Measurements from ENCODE around the gene RAVER2.

RAVER2 gene

DNA sequence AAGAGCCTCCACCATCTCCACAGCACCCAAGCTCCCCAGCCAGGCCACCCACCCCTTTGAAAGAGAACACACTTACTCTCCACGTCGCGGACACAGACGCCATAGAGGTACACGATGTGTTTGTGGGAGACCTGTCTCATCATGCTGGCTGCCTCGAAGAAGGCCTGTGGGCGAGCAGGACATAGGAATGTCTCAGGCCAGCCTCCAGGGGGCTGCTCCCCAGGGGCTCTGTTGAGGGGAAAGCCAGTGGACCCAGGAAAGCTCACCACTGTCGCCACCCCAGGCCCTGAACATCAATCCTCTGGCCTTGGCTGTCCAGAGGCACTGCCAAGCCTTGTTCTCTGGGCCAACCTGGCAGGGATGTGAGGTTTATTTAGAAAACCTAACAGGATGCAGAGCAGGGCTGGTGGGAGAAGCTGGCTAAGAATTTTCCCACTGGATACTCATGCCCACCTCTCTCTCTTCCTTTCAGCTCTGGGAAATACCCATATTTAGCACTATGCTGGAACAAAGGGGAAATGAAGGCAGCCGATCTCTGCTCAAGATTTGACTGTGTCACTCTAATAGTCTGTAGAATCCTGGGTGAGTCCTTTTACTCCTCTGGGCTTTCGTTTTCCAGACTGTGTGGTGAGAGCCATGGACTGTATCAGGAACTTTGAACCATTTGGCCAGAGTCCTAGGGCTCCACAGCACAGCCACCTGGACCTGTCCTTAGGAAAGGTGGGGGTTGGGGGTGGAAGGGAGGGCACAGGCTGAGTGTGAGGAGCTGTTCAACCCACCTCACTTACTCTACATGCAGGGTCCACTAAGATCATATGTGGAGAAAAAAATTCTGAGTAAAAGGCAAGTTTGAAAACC lies 101.9 kb downstream of the RAVER2 start:
- DNase-seq (ENCODE audit: low read depth in 2 of 2): no peak

DNA sequence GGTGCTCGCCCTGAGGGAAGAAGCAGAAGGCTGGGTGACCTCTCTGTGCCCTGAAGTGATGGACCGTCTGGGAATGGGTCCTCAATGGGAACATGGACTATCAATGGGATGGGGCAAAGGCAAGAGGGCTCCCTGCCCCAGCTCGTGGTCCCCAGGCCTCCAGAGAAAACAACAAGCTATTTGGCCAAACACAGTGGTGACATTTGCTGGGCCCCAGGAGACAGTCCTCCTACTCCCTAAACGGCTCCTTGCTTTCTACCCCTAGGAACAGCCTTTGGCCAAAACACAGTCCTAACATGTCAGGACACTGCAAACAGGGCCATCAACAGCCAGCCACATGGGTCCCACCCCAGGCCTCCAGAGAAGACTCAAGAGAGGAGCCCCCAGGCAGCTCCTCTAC lies 102.8 kb downstream of the RAVER2 start:
- DNase-seq (ENCODE audit: low read depth in 2 of 2): no peak

DNA sequence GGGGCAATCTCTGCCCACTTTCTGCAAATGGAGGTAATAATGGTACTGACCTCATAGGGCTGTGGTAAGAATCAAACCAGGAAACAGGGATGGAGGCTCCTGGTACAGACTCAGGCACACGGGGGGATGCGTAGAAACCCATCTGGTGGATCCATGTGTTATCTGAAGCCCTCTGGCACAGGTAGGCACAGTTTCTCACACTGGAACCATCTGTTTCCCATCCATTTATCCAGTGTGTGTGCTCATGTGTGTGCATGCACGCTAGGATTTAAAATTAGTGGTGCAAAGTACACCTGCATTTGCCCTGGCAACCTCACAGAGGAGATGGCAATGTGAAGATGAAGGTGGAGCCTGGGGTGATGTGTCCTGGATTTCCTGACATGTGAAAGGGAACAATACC lies 103.3 kb downstream of the RAVER2 start:
- no peak for DNase-seq (ENCODE audit: low read depth in 2 of 2)

DNA sequence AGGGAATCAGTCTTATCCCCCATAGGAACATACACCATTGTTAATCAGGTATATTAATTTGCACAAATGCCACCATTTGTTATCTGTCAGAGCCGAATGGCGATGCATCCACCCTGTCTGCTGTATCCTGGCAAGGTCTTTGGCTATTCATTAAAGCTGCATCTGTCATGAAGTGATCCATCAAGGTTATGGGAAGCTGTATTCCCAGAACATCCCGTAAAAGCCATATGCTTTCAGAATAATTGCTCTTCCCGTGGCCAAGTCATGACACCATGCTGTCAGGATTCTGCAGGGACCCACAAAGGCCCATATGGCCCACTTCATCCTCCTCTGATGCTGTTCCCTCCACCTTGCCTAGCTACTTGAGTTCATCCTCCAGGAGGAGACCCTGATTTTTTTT lies 103.9 kb downstream of the RAVER2 start:
- DNase-seq (ENCODE audit: low read depth in 2 of 2): no peak

DNA sequence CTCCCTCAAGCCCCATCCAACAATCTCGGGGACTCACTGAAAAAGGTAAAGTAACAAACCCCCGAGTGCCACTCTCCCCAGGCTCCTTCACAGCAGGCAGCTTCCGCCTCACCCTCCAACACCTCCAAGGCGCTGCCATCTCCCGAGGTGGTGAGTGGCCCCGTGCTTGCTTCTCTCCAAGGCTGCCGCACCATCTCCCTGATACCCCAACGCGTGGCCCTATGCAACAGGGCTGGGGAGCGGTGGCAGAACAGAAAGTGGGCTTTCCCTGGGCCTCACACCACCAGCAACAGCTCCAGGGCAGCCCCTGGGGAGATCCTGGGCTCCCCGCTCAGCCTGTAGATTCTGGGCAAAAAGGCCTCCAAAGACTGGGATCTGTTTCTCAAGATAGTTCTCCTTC lies 105.1 kb downstream of the RAVER2 start:
- DNase-seq (ENCODE audit: low read depth in 2 of 2): no peak

- no peak for DNase-seq (ENCODE audit: low read depth in 2 of 2)
Observed at GRCh38 chr1:64850846-64851245, 106.0 kb downstream of the RAVER2 start.

- DNase-seq (ENCODE audit: low read depth in 2 of 2): no peak
Observed at GRCh38 chr1:64851664-64852063, 106.8 kb downstream of the RAVER2 start.

DNA sequence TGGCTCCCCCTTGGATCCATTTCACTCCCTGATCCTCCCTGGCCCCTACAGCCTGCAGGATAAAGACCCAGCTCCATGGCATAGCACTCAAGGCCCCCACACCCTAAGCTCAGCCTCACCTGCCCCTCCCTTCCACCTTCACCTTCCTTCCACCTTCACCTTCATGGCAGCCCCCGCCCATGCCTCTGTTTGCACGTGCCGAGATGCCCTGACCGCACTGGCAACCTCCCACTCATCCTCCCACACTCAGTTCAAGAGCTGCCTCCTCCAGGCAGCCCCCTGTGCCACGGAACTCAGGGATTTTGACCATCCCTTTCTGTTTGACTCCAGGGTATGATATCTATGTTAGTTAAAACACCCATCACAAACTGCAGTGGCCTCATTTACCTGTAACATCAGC lies 109.8 kb downstream of the RAVER2 start:
- no peak for DNase-seq (ENCODE audit: low read depth in 2 of 2)

- DNase-seq (ENCODE audit: low read depth in 2 of 2): no peak
Observed at GRCh38 chr1:64855557-64855956, 110.7 kb downstream of the RAVER2 start.

DNA sequence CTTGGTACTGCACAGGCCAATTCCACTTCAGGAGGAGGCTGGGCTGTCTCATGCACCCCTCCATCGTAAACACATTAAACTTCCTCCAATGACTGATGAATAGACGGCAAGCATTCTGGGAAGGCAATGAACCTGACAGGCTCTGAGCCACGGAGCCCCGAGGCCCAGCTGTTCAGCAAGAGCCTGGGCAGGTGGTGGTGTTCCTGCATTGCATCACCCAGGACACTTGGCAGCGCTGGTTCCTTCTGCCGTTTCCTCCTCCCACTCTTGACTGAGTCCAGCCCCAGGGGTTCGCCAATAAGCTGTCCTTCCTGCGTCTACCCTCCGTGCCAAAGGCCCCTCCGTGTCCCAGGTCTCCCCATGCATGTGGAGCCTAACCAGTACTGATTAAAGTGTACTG lies 111.7 kb downstream of the RAVER2 start:
- DNase-seq (ENCODE audit: low read depth in 2 of 2): no peak

GRCh38 chr1:64857347-64857746 lies 112.5 kb downstream of the RAVER2 start:
- no peak for DNase-seq (ENCODE audit: low read depth in 2 of 2)

- no peak for DNase-seq (ENCODE audit: low read depth in 2 of 2)
Observed at GRCh38 chr1:64861611-64862010, 116.7 kb downstream of the RAVER2 start.

DNA sequence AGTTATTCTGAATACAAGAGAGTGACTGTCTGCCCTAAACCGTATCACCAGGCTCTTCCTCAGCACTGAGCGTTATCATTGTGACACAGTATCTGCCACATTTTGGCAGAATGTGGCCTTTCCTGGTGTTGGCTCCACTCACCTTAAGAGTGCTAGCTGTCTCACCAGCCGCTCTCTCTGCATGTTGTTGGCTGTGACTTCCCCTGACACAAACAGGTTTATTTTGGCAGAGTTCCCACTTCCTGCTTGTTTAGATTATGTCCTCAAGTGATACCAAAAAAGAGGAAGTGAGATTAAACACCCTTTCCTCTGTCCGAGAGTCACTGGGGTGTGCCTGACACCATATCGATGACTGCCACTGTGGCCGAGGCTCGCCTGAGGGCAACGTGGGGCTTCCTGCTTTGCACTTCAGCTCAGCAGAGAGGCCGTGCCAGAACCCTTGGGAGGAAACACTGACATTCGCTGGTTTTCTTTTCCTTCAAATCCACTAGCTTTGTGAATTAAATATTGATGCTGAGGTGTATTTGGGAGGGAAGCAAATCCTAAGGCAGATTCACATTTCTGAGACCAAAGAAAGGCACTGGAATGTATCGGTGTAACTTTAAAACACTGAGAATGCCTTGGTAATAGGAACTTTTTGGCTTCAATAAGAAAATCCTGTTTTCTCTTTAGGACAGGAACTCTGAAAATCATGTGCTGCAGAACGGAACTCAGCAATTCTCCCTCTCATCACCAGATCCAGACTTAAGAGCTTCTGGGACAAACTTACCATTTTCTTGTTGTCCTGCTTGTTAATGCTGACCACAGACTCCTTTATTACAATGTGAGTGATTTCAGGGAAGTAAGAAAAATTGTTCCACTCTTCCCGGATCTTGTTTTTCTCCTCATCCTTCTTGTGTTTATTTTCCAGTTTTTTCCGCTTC lies 119.4 kb downstream of the RAVER2 start:
- DNase-seq (ENCODE audit: low read depth in 2 of 2): peak; percentile 33 to 47

DNA sequence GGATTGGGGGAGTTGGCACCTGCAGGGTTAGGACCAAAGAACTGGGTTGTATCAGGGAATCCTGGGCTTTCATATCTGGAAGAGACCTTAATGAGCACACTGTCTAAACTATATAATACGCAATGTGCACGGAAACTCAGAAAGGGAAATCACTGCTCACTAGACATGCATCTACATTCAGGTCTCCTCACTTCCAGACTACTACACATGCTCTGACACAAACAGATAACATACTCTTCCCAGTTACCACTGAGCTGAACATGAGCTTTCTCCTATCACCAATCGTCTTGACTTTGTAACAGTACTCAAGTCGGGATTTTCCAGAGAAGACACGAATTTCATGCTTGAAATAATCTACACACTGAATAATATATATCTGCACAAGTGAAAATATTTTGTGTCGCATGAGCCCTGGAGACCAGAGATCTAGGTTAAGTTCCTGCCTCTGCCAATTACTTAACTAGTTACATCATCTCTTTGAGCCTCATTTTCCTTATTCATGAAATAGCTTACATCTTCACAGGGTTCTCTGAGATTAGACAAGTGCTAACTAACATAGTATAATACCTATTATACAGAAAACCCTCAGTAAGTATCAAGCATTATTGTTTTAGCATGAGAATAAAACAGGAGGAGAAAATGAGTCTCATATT lies 120.4 kb downstream of the RAVER2 start:
- DNase-seq (ENCODE audit: low read depth in 2 of 2): no peak

DNA sequence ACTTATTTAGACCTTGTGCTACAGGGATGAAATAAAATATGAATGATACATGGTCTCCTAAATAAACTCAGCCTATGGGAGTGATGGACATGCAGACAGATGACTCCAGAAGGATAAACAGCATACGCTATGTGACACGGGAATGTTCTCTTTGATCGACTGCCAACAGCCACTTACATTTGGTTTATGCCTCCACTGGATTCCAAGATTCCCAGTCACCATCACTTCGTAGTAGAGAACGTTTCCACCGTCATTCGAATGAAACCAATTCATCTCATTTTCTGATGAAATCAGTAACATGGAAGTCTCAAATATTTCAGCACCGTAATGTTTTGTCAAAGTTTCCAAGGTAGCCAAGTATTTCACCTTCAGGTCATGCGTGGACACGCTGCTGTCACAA lies 121.8 kb downstream of the RAVER2 start:
- DNase-seq (ENCODE audit: low read depth in 2 of 2): no peak

DNA sequence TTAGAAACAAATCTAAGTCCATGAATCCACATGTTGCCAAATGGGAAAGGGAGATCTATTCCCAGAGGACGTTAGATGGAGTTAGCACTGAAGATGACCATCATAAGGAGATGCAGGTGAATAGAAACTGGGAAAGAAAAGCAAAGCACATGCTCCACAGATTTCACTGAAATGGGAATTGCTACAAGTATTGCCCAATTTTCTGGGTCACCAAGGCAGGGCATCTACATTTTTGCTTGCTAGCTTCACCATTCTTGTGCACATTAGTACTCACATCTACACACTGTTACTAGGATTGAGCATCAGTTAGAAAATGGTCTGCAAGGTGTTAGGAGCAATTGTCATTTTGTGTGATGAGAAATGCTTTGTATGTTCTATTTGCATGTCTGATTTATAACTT lies 122.4 kb downstream of the RAVER2 start:
- no peak for DNase-seq (ENCODE audit: low read depth in 2 of 2)

GRCh38 chr1:64871256-64871655 lies 126.4 kb downstream of the RAVER2 start:
- DNase-seq (ENCODE audit: low read depth in 2 of 2): no peak

DNA sequence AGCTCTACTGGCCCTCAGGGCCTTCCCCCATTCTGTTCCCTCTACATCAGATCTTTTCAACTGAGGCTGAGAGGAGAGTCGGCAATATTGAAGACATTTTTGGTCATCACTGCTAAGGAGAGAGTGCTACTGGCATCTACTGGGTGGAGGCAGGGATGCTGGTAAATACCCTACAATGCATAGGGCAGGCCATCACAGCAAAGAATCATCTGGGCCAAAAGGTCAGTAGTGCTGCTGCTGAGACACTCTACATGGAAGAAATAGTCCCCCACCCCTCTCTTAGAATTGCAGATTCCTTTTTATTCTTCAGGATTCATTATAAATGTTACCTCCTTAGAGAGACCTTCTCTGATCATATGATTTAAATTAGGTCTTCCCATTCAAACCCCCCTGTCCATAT lies 127.2 kb downstream of the RAVER2 start:
- no peak for DNase-seq (ENCODE audit: low read depth in 2 of 2)

- DNase-seq (ENCODE audit: low read depth in 2 of 2): no peak
Observed at GRCh38 chr1:64873576-64873975, 128.7 kb downstream of the RAVER2 start.

GRCh38 chr1:64874666-64875065 lies 129.8 kb downstream of the RAVER2 start:
- no peak for DNase-seq (ENCODE audit: low read depth in 2 of 2)

DNA sequence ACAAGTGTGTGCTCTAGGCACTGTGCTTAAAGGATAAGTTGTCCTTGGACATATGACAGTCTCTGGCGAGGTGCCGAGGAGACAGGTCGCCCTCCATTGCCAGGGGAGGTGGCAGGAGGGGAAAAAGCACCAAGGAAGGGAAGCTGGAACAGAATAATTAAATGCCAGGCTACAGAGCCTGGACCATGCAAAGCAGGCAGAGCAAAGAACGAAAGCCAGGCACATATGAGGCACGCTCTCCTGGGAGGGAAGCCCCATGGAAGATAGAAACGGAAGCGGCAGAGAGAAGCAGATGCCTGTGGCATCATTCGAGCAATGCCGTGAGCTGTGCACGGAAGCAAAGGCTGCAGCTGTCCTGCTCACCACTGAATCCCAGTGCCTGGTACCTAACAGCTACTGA lies 130.2 kb downstream of the RAVER2 start:
- no peak for DNase-seq (ENCODE audit: low read depth in 2 of 2)

DNA sequence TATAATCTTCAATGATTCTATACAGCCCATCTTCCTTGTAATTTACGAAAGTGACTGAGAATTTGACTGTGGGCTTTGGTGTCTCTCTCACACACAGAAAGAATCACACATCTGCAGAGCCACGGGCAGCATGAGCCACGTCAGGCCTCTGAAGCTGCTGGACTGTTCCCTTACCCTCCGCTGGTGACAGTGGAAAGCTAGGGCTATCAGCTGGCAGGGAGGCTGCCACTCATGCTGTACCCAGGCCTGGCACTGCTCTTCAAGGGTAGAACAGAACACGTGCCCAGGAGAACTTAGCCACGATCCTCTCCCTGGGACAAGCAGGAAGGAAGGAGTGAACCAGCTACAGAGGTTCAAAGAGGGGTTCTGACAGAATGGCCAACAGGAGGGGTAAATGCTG lies 130.7 kb downstream of the RAVER2 start:
- DNase-seq (ENCODE audit: low read depth in 2 of 2): no peak

Measured in stimulated activated CD8-positive, alpha-beta memory T cell treated with anti-CD3 and anti-CD28 coated beads, Interleukin-7, amount 100 ng/mL, for 4 hours (primary cell).